ENCODE data around the gene CMKLR1. TPM values are rescaled to one million over a fixed set of nuclear protein-coding genes. Genes with fewer than 3 reads are reported as not detected.

CMKLR1 gene
- total RNA-seq, 1 experiment from 2014 or later, result not detected

GRCh38 chr12:108271951-108272872, 66.9 kb downstream of the CMKLR1 start:
- no peaks in the 10 kb centered on the region for H3K36me3 ChIP-seq
- no peak overlapping the region for H3K27ac ChIP-seq
- no peak for DNase-seq (ENCODE audit: low read depth in 1 of 2, low spot score in 2 of 2)
- no peaks in the 10 kb centered on the region for H3K4me1 ChIP-seq (replicated peaks)
- no peaks in the 10 kb centered on the region for H3K9me3 ChIP-seq (replicated peaks)
- H3K27me3 ChIP-seq (replicated peaks), result no peaks in the 10 kb centered on the region
- no peak overlapping the region for H3K4me3 ChIP-seq

DNA sequence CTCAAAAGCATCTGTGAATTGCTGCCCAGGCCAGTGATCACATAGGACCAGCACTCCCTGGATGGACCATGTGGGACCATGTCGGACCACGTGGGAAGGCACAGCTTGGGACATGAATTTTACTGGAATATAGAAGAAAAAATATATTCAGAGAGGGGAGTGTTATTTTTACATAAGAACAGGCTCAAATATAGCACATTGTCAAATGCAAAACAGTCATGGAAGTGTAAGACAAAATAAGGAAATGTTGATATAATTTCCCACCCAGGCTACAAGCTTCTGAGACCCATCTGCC, 68.3 kb downstream of the CMKLR1 start:
- Histone ChIP-seq H3K9me3 (replicated peaks) (no peaks in the 10 kb centered on the region), H3K27ac (no peak overlapping the region), H3K4me1 (replicated peaks) (no peaks in the 10 kb centered on the region), H3K36me3 (no peaks in the 10 kb centered on the region), H3K4me3 (no peak overlapping the region), H3K27me3 (replicated peaks) (no peaks in the 10 kb centered on the region)
- no peak for DNase-seq (ENCODE audit: low read depth in 1 of 2, low spot score in 2 of 2)

DNA sequence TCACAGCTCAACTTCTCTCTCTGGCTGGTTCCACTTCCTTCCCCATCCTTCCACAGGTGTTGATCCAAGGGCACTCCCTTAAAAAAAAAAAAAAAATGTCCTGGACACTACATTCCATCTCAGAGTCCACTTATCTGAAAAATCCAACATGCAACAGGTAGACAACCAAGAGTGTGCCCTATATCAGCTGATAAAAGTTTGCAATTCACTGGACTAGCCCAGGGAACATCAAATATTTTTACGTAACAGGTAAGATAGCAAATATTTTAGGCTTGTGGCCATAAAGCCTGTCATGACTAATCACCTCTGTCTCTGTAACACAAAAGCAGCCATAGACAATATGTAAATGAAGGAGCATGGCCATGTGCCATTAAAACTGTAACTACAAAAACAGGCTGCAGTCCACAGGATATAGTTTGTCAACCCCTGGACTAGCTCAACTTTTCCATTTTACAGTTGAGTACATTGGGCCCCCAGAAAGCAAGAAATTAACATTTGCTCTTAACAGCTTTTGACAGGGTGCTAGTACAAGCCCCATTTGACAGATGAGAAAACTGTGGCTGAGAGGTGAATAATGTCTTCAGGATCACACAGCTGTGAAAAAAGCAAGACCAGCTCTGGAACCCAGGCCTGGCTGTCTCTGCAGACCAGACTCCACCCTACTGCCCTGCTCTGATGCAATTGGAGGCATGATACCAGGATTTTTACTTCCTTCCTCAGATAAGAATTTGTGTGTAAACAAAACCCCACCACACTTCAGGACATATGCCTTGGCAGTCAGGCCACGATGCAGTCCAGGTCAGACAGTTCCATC, 68.9 kb downstream of the CMKLR1 start:
- DNase-seq (ENCODE audit: low read depth in 1 of 2, low spot score in 2 of 2), result no peak
- H3K27me3 ChIP-seq (replicated peaks), result no peaks in the 10 kb centered on the region
- no peaks in the 10 kb centered on the region for H3K9me3 ChIP-seq (replicated peaks)
- H3K4me3 ChIP-seq, result no peak overlapping the region
- H3K4me1 ChIP-seq (replicated peaks), result no peaks in the 10 kb centered on the region
- no peak overlapping the region for H3K27ac ChIP-seq
- H3K36me3 ChIP-seq, result no peaks in the 10 kb centered on the region

GRCh38 chr12:108269224-108269623, 69.9 kb downstream of the CMKLR1 start:
- no peak overlapping the region for H3K27ac ChIP-seq
- H3K27me3 ChIP-seq (replicated peaks), result no peaks in the 10 kb centered on the region
- H3K4me3 ChIP-seq, result no peak overlapping the region
- DNase-seq (ENCODE audit: low read depth in 1 of 2, low spot score in 2 of 2), result no peak
- H3K4me1 ChIP-seq (replicated peaks), result no peaks in the 10 kb centered on the region
- no peaks in the 10 kb centered on the region for H3K9me3 ChIP-seq (replicated peaks)
- H3K36me3 ChIP-seq, result no peaks in the 10 kb centered on the region

GRCh38 chr12:108268397-108268796, 70.7 kb downstream of the CMKLR1 start:
- Histone ChIP-seq H3K27me3 (replicated peaks) (no peaks in the 10 kb centered on the region), H3K36me3 (no peaks in the 10 kb centered on the region), H3K27ac (no peak overlapping the region), H3K4me3 (no peak overlapping the region), H3K9me3 (replicated peaks) (no peaks in the 10 kb centered on the region), H3K4me1 (replicated peaks) (no peaks in the 10 kb centered on the region)
- no peak for DNase-seq (ENCODE audit: low read depth in 1 of 2, low spot score in 2 of 2)

DNA sequence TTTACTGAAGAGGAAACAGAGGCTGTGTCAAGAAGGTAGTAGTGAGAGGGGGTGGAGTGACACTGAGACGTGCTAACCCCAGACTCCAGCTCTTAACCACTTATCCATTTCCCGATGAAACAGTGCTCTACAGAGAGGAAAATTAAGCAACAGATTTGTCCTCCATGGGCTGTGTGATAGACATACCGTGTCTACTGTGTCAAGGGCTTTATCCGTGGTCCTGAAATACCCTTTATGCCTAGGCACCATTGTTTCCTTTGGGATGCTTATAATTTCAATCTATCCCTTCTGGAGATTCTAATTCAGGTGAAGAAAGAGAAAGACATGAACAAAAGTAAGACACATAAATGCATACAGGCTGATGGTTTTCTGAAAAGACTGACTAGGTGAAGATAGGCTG, 71.7 kb downstream of the CMKLR1 start:
- Histone ChIP-seq H3K27ac (no peak overlapping the region), H3K27me3 (replicated peaks) (no peaks in the 10 kb centered on the region), H3K36me3 (no peaks in the 10 kb centered on the region), H3K9me3 (replicated peaks) (no peaks in the 10 kb centered on the region), H3K4me1 (replicated peaks) (no peaks in the 10 kb centered on the region), H3K4me3 (no peak overlapping the region)
- no peak for DNase-seq (ENCODE audit: low read depth in 1 of 2, low spot score in 2 of 2)

DNA sequence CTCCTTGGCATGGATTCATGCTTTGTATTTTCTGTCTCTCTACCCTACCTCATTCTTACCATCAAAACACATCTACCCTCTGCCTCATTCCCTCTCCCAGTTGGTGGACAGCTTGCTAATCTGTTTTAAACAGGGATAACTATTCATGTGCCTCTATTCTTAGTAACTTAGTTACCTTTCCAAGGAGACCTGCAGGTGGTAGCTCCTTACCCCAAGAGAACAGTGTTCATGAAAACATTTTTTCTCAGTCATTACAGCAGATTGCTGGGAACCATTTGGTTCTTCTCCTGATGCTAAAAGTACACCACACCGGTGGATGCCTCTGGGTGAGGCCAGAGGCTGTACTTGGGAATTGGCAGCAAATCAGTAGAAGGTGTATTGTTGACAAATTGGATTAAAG, 73.0 kb downstream of the CMKLR1 start:
- H3K27me3 ChIP-seq (replicated peaks), result no peaks in the 10 kb centered on the region
- H3K27ac ChIP-seq, result no peak overlapping the region
- no peaks in the 10 kb centered on the region for H3K36me3 ChIP-seq
- H3K4me1 ChIP-seq (replicated peaks), result no peaks in the 10 kb centered on the region
- DNase-seq (ENCODE audit: low read depth in 1 of 2, low spot score in 2 of 2), result no peak
- no peak overlapping the region for H3K4me3 ChIP-seq
- H3K9me3 ChIP-seq (replicated peaks), result no peaks in the 10 kb centered on the region

GRCh38 chr12:108265505-108265904, 73.6 kb downstream of the CMKLR1 start:
- Histone ChIP-seq H3K9me3 (replicated peaks) (no peaks in the 10 kb centered on the region), H3K27ac (no peak overlapping the region), H3K36me3 (no peaks in the 10 kb centered on the region), H3K4me1 (replicated peaks) (no peaks in the 10 kb centered on the region), H3K27me3 (replicated peaks) (no peaks in the 10 kb centered on the region), H3K4me3 (no peak overlapping the region)
- DNase-seq (ENCODE audit: low read depth in 1 of 2, low spot score in 2 of 2), result no peak

GRCh38 chr12:108260969-108261368, 78.1 kb downstream of the CMKLR1 start:
- H3K27me3 ChIP-seq (replicated peaks), result no peaks in the 10 kb centered on the region
- no peaks in the 10 kb centered on the region for H3K36me3 ChIP-seq
- no peak for DNase-seq (ENCODE audit: low read depth in 1 of 2, low spot score in 2 of 2)
- H3K4me1 ChIP-seq (replicated peaks), result no peaks in the 10 kb centered on the region
- no peaks in the 10 kb centered on the region for H3K9me3 ChIP-seq (replicated peaks)
- no peak overlapping the region for H3K4me3 ChIP-seq
- H3K27ac ChIP-seq, result no peak overlapping the region

- DNase-seq (ENCODE audit: low read depth in 1 of 2, low spot score in 2 of 2), result no peak
- H3K27me3 ChIP-seq (replicated peaks), result no peaks in the 10 kb centered on the region
- H3K27ac ChIP-seq, result no peak overlapping the region
- H3K9me3 ChIP-seq (replicated peaks), result no peaks in the 10 kb centered on the region
- no peak overlapping the region for H3K4me3 ChIP-seq
- H3K4me1 ChIP-seq (replicated peaks), result no peaks in the 10 kb centered on the region
- H3K36me3 ChIP-seq, result no peaks in the 10 kb centered on the region
These were observed 79.1 kb downstream of the CMKLR1 start for GRCh38 chr12:108260039-108260438.

- H3K27me3 ChIP-seq (replicated peaks), result no peaks in the 10 kb centered on the region
- H3K4me1 ChIP-seq (replicated peaks), result no peaks in the 10 kb centered on the region
- no peak overlapping the region for H3K27ac ChIP-seq
- no peaks in the 10 kb centered on the region for H3K9me3 ChIP-seq (replicated peaks)
- H3K4me3 ChIP-seq, result no peak overlapping the region
- no peaks in the 10 kb centered on the region for H3K36me3 ChIP-seq
- DNase-seq (ENCODE audit: low read depth in 1 of 2, low spot score in 2 of 2), result no peak
These were observed 81.5 kb downstream of the CMKLR1 start for GRCh38 chr12:108257610-108258106.

DNA sequence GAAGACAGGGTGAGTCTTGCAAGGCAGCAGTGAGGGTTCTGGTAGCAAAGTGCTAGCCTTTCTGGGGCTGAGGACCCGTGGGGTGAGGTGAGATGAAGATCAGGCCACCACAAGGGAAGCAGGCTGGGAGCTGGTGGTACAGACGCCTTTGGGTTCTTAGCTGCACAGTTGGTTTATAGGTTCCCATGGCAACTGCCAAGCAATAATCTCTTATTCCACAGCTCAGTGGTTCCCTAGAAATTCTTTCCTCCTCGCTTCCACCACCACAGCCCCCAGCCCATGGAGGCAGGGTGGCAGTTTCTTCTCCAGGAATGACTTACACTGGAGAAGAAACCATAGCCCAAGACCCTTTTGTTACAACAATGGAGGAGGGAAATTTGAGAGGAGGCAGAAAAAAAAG, 82.1 kb downstream of the CMKLR1 start:
- H3K27me3 ChIP-seq (replicated peaks), result no peaks in the 10 kb centered on the region
- H3K36me3 ChIP-seq, result no peaks in the 10 kb centered on the region
- no peak overlapping the region for H3K4me3 ChIP-seq
- H3K9me3 ChIP-seq (replicated peaks), result no peaks in the 10 kb centered on the region
- no peak for DNase-seq (ENCODE audit: low read depth in 1 of 2, low spot score in 2 of 2)
- no peaks in the 10 kb centered on the region for H3K4me1 ChIP-seq (replicated peaks)
- H3K27ac ChIP-seq, result no peak overlapping the region

GRCh38 chr12:108255252-108255602, 83.9 kb downstream of the CMKLR1 start:
- Histone ChIP-seq H3K4me3 (no peak overlapping the region), H3K36me3 (no peaks in the 10 kb centered on the region), H3K9me3 (replicated peaks) (no peaks in the 10 kb centered on the region), H3K4me1 (replicated peaks) (no peaks in the 10 kb centered on the region), H3K27me3 (replicated peaks) (no peaks in the 10 kb centered on the region), H3K27ac (no peak overlapping the region)
- no peak for DNase-seq (ENCODE audit: low read depth in 1 of 2, low spot score in 2 of 2)

DNA sequence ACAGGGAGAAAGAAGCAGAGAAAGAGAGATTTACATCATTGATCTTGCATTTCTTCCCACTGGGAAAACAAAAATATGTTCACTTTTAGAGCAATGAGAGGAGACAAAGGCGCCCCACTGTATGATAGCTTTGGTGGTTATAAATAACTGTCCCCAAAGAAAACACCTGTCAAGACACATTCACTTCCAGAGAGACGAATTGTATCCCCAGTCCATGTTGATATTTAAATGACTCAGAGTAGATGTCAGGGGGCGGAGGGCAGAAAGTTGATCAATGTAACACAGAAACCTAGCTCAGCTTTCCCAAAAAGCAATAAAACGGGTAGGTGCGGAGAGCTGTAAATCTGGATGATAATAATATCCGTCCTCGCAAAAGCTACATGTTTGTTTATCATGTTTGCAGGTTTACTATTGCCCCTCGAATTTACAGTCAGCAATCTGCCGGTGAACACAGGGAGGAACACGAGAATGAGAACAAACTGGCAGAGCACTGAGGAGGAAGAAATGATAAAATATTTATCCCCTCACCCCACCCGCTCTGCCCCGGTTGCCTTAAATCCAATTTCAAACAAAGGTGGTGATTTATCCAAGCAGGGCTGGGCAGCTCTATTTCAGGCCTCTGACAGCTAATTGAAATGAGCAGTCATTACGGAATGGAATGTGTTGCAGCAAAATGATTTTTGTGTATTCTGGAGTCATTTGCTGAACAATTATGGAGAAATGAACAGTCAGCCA, 84.4 kb downstream of the CMKLR1 start:
- Histone ChIP-seq H3K27me3 (replicated peaks) (no peaks in the 10 kb centered on the region), H3K27ac (no peak overlapping the region), H3K4me1 (replicated peaks) (no peaks in the 10 kb centered on the region), H3K4me3 (no peak overlapping the region), H3K9me3 (replicated peaks) (no peaks in the 10 kb centered on the region), H3K36me3 (no peaks in the 10 kb centered on the region)
- no peak for DNase-seq (ENCODE audit: low read depth in 1 of 2, low spot score in 2 of 2)
